HepG2 (cell line): ENCODE measurements around the gene APLP1. TPM values are rescaled to one million over a fixed set of nuclear protein-coding genes. Genes with fewer than 3 reads are reported as not detected.

Source experiments
- ATAC-seq: fragments of 200-7000 bp; cut with Tn5 transposase; 3 replicates; pipeline ENCODE4 v1.9.1; 2020; ENCODE audit warnings: mild to moderate bottlenecking, moderate library complexity
- BruUV-seq: library from RNA; stranded (reverse); fragments of 400-500 nt; replicated peaks from 2 replicates; lab custom pipeline; 2021; lab: Mats Ljungman, UMichigan
- CTCF ChIA-PET: fragments of 300-600 bp; formaldehyde crosslinking; extraction: SDS; loops from one replicate; lab custom pipeline; 2021; ENCODE audit warnings: low total read pairs, inconsistent platforms, low intra/inter-chr PET ratio; lab: Yijun Ruan, JAX
- POLR2A ChIA-PET: fragments of 350-600 bp; sonication (Branson Sonifier 250); formaldehyde crosslinking; loops from one replicate; lab custom pipeline; 2020; ENCODE audit warnings: antibody characterized with exemption, inconsistent platforms; lab: Yijun Ruan, JAX
- DNase-seq: peaks from one replicate; pipeline ENCODE4 v3.0.0-alpha.2; 2015; ENCODE audit warnings: low spot score
- FAIRE-seq: peaks from 3 replicates; lab custom pipeline; 2011; peaks lifted over from hg19 to GRCh38; lab: Jason Lieb, UNC
- H2AFZ ChIP-seq: one replicate; pipeline ENCODE4 v1.6.1; 2011; ENCODE audit warnings: low read length, inconsistent platforms
- H3K27ac ChIP-seq: fragments of 300-600 bp; 3 replicates; pipeline ENCODE4 v1.8.0; 2011; ENCODE audit warnings: mixed run types, mild to moderate bottlenecking, mixed read lengths, low read length, inconsistent platforms; ENCODE audit not compliant: insufficient read depth; ENCODE audit errors: extremely low read length
- H3K27me3 ChIP-seq, 2 experiments: fragments of 200-600 bp in 1 of 2; 2 replicates in 1 of 2; 3 replicates in 1 of 2; pipeline versions ENCODE4 v1.6.0 to v1.8.0; 2011; ENCODE audit warnings: low read length in 2 of 2, mild to moderate bottlenecking in 2 of 2, moderate library complexity in 2 of 2, inconsistent platforms in 1 of 2; ENCODE audit not compliant: insufficient read depth in 2 of 2, control insufficient read depth in 1 of 2
- H3K36me3 ChIP-seq, 2 experiments: fragments of 200-600 bp in 1 of 2; replicated peaks in 1 of 2; 2 replicates in 1 of 2; 3 replicates in 1 of 2; pipeline versions ENCODE4 v1.5.1 to v1.8.0; 2011; ENCODE audit warnings: low read length in 2 of 2, inconsistent platforms in 1 of 2; ENCODE audit not compliant: insufficient read depth in 2 of 2, control insufficient read depth in 1 of 2
- H3K4me1 ChIP-seq: 2 replicates; pipeline ENCODE4 v1.5.1; 2012; ENCODE audit warnings: low read length, inconsistent platforms; ENCODE audit not compliant: insufficient read depth
- H3K4me2 ChIP-seq: 2 replicates; pipeline ENCODE4 v1.6.0; 2011; ENCODE audit warnings: low read depth, low read length, inconsistent platforms
- H3K4me3 ChIP-seq, 3 experiments: fragments of 200-600 bp in 1 of 3; sonication (generic), shearing (Covaris generic) in 1 of 3; replicated peaks in 1 of 3; 2 replicates each; pipeline ENCODE4 v1.5.1; 2011 to 2016; ENCODE audit warnings: low read length in 3 of 3, inconsistent platforms in 2 of 3, low read depth in 2 of 3, mild to moderate bottlenecking in 2 of 3, control low read depth in 1 of 3, mixed read lengths in 1 of 3; ENCODE audit not compliant: insufficient read depth in 1 of 3
- H3K79me2 ChIP-seq: one replicate; pipeline ENCODE4 v1.6.1; 2011; ENCODE audit warnings: low read length, inconsistent platforms; ENCODE audit not compliant: insufficient read depth
- H3K9ac ChIP-seq: 2 replicates; pipeline ENCODE4 v1.6.0; 2011; ENCODE audit warnings: mild to moderate bottlenecking, low read depth, low read length, inconsistent platforms; ENCODE audit not compliant: insufficient read depth
- H3K9me3 ChIP-seq: 2 replicates; pipeline ENCODE4 v1.5.1; 2012; ENCODE audit warnings: mild to moderate bottlenecking, low read length
- H4K20me1 ChIP-seq: 2 replicates; pipeline ENCODE4 v1.6.0; 2011; ENCODE audit warnings: inconsistent platforms, mild to moderate bottlenecking, low read length, moderate library complexity; ENCODE audit not compliant: insufficient read depth
- ARID2 ChIP-seq: sonication (generic); formaldehyde crosslinking; IDR thresholded peaks from 2 replicates; pipeline ENCODE4 v1.8.1; 2022; ENCODE audit warnings: mild to moderate bottlenecking, missing genetic modification reagents, borderline replicate concordance
- GABPB1 ChIP-seq: IDR thresholded peaks from 2 replicates; pipeline ENCODE4 v1.6.1; 2016; ENCODE audit warnings: mild to moderate bottlenecking, missing genetic modification reagents, moderate library complexity, missing compliant biosample characterization
- HDAC6 ChIP-seq: fragments of 200-600 bp; sonication (generic); IDR thresholded peaks from 2 replicates; pipeline ENCODE4 v1.7.0; 2017; ENCODE audit warnings: mild to moderate bottlenecking, antibody characterized with exemption, low read length, low read depth
- HNRNPLL ChIP-seq: fragments of 200-400 bp; formaldehyde crosslinking; IDR thresholded peaks from 2 replicates; pipeline ENCODE4 v1.6.1; 2017; ENCODE audit warnings: mild to moderate bottlenecking, low read depth, low read length; ENCODE audit not compliant: poor library complexity, severe bottlenecking
- MTA1 ChIP-seq: sonication (generic); formaldehyde crosslinking; IDR thresholded peaks from 2 replicates; pipeline ENCODE4 v1.4.0; 2020; ENCODE audit warnings: missing genetic modification reagents, mild to moderate bottlenecking, borderline replicate concordance
- RFX1 ChIP-seq: fragments of 450-650 bp; IDR thresholded peaks from 2 replicates; pipeline ENCODE4 v1.6.1; 2017
- SAP130 ChIP-seq: IDR thresholded peaks from 2 replicates; pipeline ENCODE4 v1.6.1; 2016; ENCODE audit warnings: low read depth
- SP1 ChIP-seq, 2 experiments: fragments of 450-650 bp in 1 of 2; sonication (generic) in 1 of 2; formaldehyde crosslinking in 1 of 2; IDR thresholded peaks; 2 replicates each; pipeline versions ENCODE4 v1.4.0 to v1.6.1; 2016 to 2020; ENCODE audit warnings: missing genetic modification reagents in 1 of 2
- SP5 ChIP-seq: IDR thresholded peaks from 2 replicates; pipeline ENCODE4 v1.6.1; 2016; ENCODE audit warnings: low read depth, borderline replicate concordance
- ZFX ChIP-seq: sonication (generic); formaldehyde crosslinking; IDR thresholded peaks from 2 replicates; pipeline ENCODE4 v1.4.0; 2020; ENCODE audit warnings: mild to moderate bottlenecking, low read depth, missing genetic modification reagents, moderate library complexity
- ZMAT3 ChIP-seq: sonication (generic); formaldehyde crosslinking; conservative IDR thresholded peaks from 2 replicates; pipeline ENCODE4 v1.7.0; 2021; ENCODE audit warnings: missing genetic modification reagents
- ZNF563 ChIP-seq: sonication (generic); formaldehyde crosslinking; IDR thresholded peaks from 2 replicates; pipeline ENCODE4 v1.8.0; 2022; ENCODE audit warnings: mild to moderate bottlenecking, moderate library complexity, missing genetic modification reagents
- ZNF652 ChIP-seq: IDR thresholded peaks from 2 replicates; pipeline ENCODE4 v1.6.1; 2016; ENCODE audit warnings: low read depth, borderline replicate concordance
- ZNF687 ChIP-seq: sonication (generic); formaldehyde crosslinking; IDR thresholded peaks from 2 replicates; pipeline ENCODE4 v1.5.1; 2020; ENCODE audit warnings: mild to moderate bottlenecking, missing genetic modification reagents, moderate library complexity
- ZNF776 ChIP-seq: sonication (generic); formaldehyde crosslinking; IDR thresholded peaks from 2 replicates; pipeline ENCODE4 v1.4.0; 2020; ENCODE audit warnings: mild to moderate bottlenecking, missing genetic modification reagents
- WGBS: methylation state at CpG from one replicate; pipeline ENCODE4 v1.1.6; 2017; ENCODE audit warnings: low lambda C conversion rate; 5-methylcytosine and 5-hydroxymethylcytosine counted together
- in situ Hi-C: cut with HindIII; loops from 2 replicates; pipeline ENCODE4 v1.10.0; 2017; ENCODE audit warnings: low pct_unique_long_range_greater_than_20kb; ENCODE audit not compliant: extremely low pct_ligation_motif_present
- intact Hi-C: fragments of 100-400 bp; cut with micrococcal nuclease; formaldehyde crosslinking; loops from one replicate; pipeline ENCODE4 v1.10.0; 2022; ENCODE audit not compliant: unreplicated experiment
- polyA plus RNA-seq, 8 experiments: library from polyadenylated mRNA; depleted of rRNA in 3 of 8; stranded (reverse) in 7 of 8; unstranded in 1 of 8; fragments of >200 nt; fragmentation: Illumina TruSeq in 4 of 8; extraction: Trizol in 4 of 8; gene quantifications; 2 replicates each; pipeline versions ENCODE4 v1.2.1 to v1.2.3, GENCODE V29; 2011 to 2016; ENCODE audit warnings: low read depth in 4 of 8, missing spikeins in 1 of 8, mixed read lengths in 1 of 8; ENCODE audit not compliant: insufficient read depth in 1 of 8
- total RNA-seq, 5 experiments: library from RNA; depleted of rRNA; stranded (reverse); fragments of >200 nt; fragmentation: Illumina TruSeq; extraction: Trizol; gene quantifications; 2 replicates each; pipeline ENCODE4 v1.2.3, GENCODE V29; 2016; ENCODE audit warnings: low read depth in 1 of 5

Gene APLP1
- total and polyA plus RNA-seq, 2 of the 13 experiments (the other 11 are each of a cell fraction or from before 2014, with no cell fraction given): 2.0 to 2.9 TPM

- H3K27ac ChIP-seq: no peak overlapping the region
- intact Hi-C loops: no loop called here
Observed at GRCh38 chr19:35868823-35869326, 501 bp downstream of the APLP1 start.

GRCh38 chr19:35869327-35870123 lies 1.2 kb downstream of the APLP1 start:
- Histone ChIP-seq H3K4me3 (peak overlapping the region in 1 of 3 experiments; percentile 52; a peak in 1 of 6 replicates), H4K20me1 (no peaks in the 10 kb centered on the region), H3K9ac (no peak overlapping the region), H3K9me3 (no peaks in the 10 kb centered on the region), H3K27ac (no peak overlapping the region), H3K4me1 (peaks cover 16% of the 10 kb centered on the region), H2AFZ (no peak overlapping the region), H3K36me3 (no peaks in the 10 kb centered on the region), H3K79me2 (no peaks in the 10 kb centered on the region), H3K4me2 (peak overlapping the region; percentile 61; the same call in 1 of the 2 replicates), H3K27me3 (no peaks in the 10 kb centered on the region; a peak in 2 of 5 replicates)
- in situ Hi-C loops (no loop called here), intact Hi-C loops (no loop called here)
- ChIA-PET POLR2A (interaction anchor here (0.8 kb wide), 1 partner anchor 10 kb away, joined by 3 read pairs; no protein-coding TSS in a partner anchor), CTCF (no interaction called here)
- 13% methylated on average over 26 of the region's 51 CpGs for WGBS
- DNase-seq (peak; percentile 41), ATAC-seq (peak; percentile 45), FAIRE-seq (no peak)
- BruUV-seq: no TSS peak
- TF ChIP-seq ZMAT3 (no peak), HNRNPLL (peak; percentile 98), RFX1 (peak; percentile 51), GABPB1 (CRISPR knock-in tag) (peak; percentile 29; the same call in 1 of the 2 replicates), SP1 (IDR thresholded peaks at IDR 0.05) (no peak), SP1 (CRISPR knock-in tag; IDR thresholded peaks at IDR 0.05) (peak; percentile 60), ZNF687 (CRISPR knock-in tag) (peak; percentile 21; the same call in 1 of the 2 replicates), ZNF652 (CRISPR knock-in tag) (0 out of 2 replicates have a peak, but pooled peaks have one; percentile 40), SP5 (CRISPR knock-in tag) (0 out of 2 replicates have a peak, but pooled peaks have one; percentile 13), SAP130 (CRISPR knock-in tag) (peak; percentile 35; the same call in 1 of the 2 replicates), ARID2 (no peak), ZNF776 (no peak)

More at GRCh38 chr19:35868823-35869326, 501 bp downstream of the APLP1 start:
- ATAC-seq (peak; percentile 13; the same call in 2 of the 3 replicates), DNase-seq (no peak)
- Histone ChIP-seq H3K36me3 (no peaks in the 10 kb centered on the region), H3K27me3 (no peaks in the 10 kb centered on the region; a peak in 2 of 5 replicates), H3K79me2 (no peaks in the 10 kb centered on the region), H3K9me3 (no peaks in the 10 kb centered on the region), H2AFZ (no peak overlapping the region)
- TF ChIP-seq MTA1 (0 out of 2 replicates have a peak, but pooled peaks have one; percentile 7), ZFX (0 out of 2 replicates have a peak, but pooled peaks have one; percentile 15), ZNF563 (CRISPR knock-in tag) (0 out of 2 replicates have a peak, but pooled peaks have one; percentile 15), HDAC6 (no peak)
- TF ChIP-seq, all 625 proteins: peak for 3
- FAIRE-seq: no peak
- Histone ChIP-seq H3K4me3 (peak overlapping the region; percentile 43 to 52 (median 47); a peak in 4 of 6 replicates), H3K9ac (no peak overlapping the region), H4K20me1 (no peaks in the 10 kb centered on the region), H3K4me1 (peaks cover 16% of the 10 kb centered on the region), H3K4me2 (peak overlapping the region; percentile 61)
- 0% methylated on average over 4 of the region's 15 CpGs for WGBS
- POLR2A ChIA-PET: no interaction called here
- in situ Hi-C loops: no loop called here
- CTCF ChIA-PET: no interaction called here
- no TSS peak for BruUV-seq
